HG03103 (cell line): Measurements from ENCODE around the gene SHB.

Experiments
- ATAC-seq: cut with Tn5 transposase; IDR thresholded peaks from one replicate; pipeline ENCODE4 v1.9.1; 2021; ENCODE audit warnings: low read depth; ENCODE audit not compliant: unreplicated experiment

SHB gene

DNA sequence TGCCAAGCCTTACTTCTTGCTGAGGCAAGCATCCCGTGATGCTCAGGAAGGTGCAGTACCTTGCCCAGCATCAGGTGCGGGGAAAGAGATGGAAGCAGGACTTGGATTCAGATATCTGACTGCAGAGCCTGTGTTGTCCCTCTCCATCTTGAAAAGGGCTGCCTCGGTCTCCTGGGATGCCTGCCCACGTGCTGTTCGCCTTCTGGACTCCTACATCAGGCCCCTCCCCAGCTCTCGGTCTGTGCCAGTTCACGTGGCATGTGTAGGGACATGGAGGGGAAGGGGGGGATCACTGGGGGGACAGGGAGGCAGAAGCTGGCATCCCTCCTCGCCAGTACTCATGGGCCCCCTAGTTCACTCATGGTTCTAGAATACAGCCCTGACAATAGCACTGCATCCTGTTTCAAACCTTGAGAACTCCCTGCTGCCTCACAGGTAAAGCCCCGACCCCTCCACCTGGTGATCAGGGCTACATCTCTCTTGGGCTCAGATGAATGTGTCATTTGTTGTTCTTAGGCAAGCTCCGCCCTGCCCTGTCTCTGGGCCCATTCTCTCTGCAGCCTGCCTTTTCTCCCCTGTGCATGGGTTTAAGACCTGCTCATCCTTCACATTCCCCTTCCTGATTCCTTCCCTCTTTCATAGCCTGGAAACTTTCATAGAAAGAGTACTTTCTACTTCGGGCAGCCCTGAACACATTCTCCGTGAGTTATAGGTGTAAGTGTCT lies 126.2 kb downstream of the SHB start:
- ATAC-seq, result no peak

GRCh38 chr9:37941253-37941652 lies 127.8 kb downstream of the SHB start:
- no peak for ATAC-seq

GRCh38 chr9:37939575-37940095 lies 129.4 kb downstream of the SHB start:
- ATAC-seq, result no peak

DNA sequence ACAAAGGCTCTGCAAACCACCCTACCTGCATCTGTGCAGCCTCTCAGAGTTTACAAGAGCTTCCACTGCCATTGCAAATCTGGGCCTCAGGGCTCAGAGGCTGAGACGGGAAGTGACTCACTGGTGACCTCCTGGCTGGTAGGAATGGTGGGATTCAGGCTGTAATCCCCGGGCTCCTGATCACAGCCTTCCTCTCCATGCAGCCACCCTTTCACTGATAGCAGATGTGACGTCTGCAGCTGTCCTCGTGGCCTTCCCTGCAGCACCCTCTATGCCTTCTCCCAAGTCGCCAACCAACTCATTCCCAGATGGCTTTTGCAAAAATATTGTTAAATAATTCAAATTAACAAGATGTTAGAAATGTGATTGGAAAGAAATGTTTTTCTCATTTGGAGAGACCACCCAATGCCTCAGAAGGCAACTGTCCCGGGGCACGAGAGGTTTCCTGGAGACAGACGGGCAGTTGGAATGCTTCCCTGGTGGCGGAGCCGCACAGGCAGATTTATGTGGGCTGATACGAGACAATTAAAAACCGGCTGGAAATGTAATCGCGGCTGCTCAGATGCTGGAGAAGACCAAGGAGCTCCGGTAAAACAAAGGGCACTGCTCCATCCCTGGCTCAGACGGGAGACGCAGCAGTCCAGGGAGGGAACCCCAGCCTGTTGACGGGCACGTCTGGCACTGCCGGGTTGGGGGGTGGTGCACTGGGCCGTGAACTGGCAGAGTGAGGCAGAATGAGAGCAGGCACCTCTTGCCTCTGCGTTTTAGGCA lies 130.7 kb downstream of the SHB start:
- ATAC-seq, result no peak

GRCh38 chr9:37937366-37937765 lies 131.7 kb downstream of the SHB start:
- ATAC-seq, result no peak

DNA sequence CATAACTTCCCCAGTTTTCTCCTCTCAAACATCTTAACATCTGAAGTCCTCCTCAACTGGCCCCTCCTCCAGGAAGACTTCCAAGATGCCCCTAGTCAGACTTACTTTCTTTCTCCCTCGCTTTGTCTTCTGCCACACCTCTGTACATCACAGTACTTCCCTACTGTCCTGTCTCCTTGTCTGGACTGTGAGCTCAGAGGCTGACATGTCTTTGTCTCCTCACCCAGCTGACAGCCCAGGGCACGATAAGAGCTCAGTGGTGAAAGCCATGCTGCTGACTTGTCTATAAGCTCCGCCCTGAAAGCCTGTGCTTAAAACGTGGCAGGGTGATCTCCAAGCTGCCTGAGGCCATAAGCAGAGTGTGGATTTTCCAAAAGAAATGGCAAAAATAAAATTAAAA lies 132.1 kb downstream of the SHB start:
- no peak for ATAC-seq

DNA sequence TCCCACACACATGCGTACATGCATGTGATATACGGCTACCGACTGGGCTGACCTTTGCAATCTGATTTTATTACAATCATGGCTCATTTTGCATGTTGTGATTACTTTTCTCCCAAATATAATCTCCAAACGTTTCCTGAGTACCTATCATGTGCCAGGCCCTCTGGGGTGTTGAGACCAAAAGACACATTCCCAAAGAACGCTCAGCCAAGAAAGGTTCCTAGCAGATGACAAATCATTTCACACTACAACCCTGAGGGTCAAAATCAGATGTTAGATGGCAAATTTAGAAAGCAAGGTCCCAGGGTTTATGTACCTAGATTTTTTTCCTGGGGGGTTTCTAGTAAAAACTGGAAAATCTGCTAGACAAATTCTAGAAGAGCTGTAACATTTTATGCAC lies 132.7 kb downstream of the SHB start:
- ATAC-seq, result no peak

GRCh38 chr9:37935096-37935495 lies 133.9 kb downstream of the SHB start:
- ATAC-seq, result no peak

DNA sequence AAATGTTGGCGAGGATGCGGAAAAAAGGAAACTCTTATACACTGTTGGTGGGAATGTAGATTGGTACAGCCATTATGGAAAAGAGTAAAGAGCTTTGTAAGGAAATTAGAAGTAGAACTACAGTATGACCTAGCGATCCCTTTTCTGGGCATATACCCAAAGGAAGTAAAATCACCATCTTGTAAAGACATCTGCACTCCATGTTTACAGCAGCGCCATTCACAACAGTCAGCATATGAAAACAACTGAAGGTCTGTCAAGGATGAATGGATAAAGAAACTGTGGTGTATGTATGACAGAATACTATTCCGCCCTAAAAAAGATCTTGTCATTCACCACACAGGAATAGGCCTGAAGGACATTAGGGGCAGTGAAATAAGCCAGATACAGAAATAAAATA lies 137.4 kb downstream of the SHB start:
- no peak for ATAC-seq

DNA sequence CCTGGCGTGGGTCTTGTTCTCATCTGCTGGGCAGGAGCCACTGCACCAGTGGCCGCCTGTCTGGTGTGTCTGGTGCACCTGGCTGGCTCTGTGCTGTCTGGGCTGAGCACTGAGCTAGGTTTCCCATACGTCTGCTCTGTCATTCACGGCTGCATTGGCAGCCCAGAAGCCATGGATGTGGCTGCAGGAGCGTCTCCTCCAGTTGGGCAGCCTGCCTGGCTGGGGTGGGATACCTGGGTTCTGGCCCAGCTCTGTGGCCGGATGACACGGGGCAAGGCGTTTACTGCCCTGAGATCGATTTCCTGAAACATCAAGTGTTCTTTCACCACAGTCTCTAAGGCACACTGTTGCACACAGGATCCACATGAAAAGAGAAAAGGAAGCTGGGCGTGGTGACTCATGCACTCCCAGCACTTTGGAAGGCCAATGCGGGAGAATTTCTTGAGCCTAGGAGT lies 139.6 kb downstream of the SHB start:
- no peak for ATAC-seq

GRCh38 chr9:37928552-37929430 lies 140.2 kb downstream of the SHB start:
- no peak for ATAC-seq

- ATAC-seq, result no peak
Observed at GRCh38 chr9:37927601-37928551, 141.2 kb downstream of the SHB start.

DNA sequence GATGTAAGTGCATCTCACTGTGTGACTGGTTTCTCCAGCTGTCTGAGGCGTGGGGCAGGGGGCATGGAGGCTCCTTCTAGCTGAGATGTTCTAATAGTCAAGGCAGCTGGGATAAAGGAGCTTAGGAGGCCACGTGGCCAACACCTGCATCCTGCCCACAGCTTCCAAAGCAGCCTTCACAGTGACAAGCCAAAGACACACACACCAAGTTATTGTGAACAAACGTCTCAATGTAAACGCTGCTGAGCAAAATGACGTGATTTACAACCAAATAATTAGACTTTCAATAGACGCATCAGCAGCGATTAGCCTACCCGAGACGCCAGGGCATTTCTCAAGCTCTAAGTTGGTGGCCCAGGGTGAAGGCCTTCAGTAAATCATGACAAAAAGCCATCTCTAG lies 141.9 kb downstream of the SHB start:
- no peak for ATAC-seq

- no peak for ATAC-seq
Observed at GRCh38 chr9:37926737-37927118, 142.3 kb downstream of the SHB start.

- ATAC-seq, result no peak
Observed at GRCh38 chr9:37925786-37926736, 143.0 kb downstream of the SHB start.

DNA sequence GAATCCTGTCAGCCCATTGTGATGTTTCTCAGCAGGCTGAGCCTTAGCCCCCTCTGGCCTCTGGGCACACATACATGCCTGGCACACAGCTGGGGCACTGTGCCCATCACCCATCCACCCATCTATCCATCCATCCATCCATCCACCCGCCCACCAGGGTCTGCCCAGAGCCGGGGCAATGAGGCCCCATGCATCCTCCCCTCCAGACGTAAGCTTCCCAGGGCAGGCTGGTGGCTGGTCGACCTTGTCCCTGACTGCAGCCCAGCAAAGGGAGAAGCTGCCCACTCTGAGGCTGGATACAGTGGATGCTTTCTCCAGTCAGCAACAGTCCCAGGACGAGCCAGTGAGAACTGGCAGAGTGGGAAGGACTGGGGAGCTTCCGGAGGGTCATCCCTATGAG lies 144.0 kb downstream of the SHB start:
- ATAC-seq, result no peak

GRCh38 chr9:37924538-37924937 lies 144.5 kb downstream of the SHB start:
- ATAC-seq, result no peak

- no peak for ATAC-seq
Observed at GRCh38 chr9:37923796-37924427, 145.1 kb downstream of the SHB start.
